NCI-H460 (cell line): ENCODE results near the gene GFOD2. TPM values are rescaled to one million over a fixed set of nuclear protein-coding genes. Genes with fewer than 3 reads are reported as not detected.

ENCODE experiments used
- DNase-seq: peaks from one replicate; pipeline ENCODE4 v3.0.0-alpha.2; 2016; ENCODE audit warnings: low read depth; ENCODE audit errors: extremely low read depth
- total RNA-seq: library from RNA; depleted of rRNA; stranded (reverse); fragments of >200 nt; shearing (Covaris generic); gene quantifications from 2 replicates; pipeline ENCODE4 v1.2.3, GENCODE V29; 2014

Gene GFOD2
- total RNA-seq, 1 experiment from 2014 or later: 17.4 TPM

DNA sequence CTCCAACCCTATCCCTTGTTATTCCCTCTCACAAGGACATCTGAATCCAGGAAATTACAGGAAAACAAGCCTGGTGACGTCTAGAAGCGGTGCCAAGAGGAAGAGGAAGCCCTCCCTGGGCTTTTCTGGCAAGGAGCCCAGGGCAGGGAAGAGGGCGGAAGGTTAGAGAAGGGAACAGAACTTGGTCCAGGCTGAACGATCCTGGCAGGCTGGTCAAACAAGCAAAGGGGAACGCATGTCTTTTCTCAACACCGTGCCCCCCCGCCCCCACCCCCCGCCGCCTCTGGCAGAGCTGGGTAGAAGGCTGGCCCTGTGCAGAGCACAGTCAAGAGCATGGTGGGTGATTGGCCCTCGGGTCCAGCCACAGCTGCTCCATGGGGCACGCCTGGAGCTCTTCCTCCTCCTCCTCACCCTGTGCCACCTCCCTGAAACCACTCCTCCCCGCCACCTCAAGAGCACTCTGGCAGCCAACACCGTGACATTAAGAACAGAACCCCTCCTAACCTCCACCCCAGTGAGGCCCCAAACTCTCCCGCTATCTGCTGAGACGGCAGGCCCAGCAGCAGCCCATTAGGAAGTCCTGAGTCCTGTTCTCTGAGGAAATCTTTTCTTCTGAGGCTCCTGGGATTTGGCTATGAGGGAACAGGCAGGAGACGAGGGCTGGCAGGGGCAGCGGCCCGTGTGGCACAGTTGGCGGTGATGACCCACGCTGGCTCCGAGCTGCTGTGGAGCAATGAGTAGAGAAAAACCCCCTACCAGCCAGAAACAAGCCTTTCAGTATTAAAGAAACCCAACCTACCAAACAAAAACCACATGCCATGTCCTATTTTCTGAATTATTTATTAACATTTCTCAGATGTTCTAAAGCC, 45.2 kb downstream of the GFOD2 start:
- no peak for DNase-seq

DNA sequence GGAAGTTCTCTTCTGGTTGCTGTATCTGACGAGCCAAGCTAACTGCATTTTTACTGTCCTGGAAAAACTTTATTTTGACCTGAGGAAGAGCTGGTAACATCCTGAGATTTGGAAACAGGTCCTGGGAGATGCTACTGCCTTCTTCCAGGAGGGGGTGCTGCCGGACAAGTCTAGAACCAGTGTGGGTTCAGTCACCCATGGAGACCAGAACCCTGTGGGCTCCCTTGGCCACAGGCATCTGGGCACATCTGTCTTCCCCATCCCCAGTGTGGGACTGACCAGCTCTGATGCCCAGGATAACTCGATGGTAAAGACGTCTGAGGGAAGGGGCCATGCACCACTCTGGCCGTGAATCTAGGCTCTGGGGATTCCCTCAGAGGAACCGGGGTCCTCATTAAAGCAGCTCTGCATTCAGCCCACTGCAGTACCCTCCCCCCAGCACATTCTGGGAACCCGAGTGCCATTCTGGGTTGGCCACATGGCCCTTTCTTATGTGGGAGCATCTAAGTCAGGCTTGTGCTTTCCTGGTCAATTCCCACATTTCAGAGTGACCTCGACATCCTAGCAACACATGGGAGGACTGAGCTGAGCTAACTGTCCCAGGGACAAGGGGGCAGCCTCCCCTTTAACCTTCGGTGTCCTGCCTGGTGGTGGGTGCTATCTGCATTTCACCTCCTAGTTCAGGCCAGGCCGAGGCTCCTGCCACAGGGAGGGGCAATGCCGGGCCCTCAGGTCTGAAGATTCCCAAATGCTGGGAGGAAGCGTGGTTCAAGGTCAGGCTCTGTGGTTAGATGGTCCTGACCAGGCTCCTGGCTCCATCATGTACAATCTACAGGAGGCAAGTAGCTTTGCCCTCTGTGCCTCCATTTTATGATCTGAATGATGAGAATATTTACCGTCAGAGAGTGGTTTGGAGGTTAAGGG, 46.1 kb downstream of the GFOD2 start:
- peak; percentile 79 for DNase-seq

DNA sequence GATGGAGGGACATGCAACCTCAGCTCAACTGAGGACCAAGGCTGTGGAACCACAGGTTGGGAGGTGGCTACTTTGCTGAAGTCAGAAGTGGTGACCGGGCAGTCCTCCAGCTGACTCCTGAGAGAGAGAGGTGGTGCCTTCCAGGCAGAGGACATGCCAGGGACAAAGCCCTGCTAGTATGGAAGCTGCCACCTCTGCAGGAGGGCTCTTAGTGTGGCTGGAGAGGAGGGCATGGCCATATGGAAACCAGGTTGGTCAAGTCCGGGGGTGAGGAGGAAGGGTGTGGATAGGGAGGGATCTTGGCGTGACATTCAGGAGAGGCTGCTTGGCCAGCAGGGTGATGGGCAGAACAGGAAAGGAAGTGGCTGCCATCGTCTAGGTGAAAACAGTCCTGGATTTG, 46.8 kb downstream of the GFOD2 start:
- no peak for DNase-seq

DNA sequence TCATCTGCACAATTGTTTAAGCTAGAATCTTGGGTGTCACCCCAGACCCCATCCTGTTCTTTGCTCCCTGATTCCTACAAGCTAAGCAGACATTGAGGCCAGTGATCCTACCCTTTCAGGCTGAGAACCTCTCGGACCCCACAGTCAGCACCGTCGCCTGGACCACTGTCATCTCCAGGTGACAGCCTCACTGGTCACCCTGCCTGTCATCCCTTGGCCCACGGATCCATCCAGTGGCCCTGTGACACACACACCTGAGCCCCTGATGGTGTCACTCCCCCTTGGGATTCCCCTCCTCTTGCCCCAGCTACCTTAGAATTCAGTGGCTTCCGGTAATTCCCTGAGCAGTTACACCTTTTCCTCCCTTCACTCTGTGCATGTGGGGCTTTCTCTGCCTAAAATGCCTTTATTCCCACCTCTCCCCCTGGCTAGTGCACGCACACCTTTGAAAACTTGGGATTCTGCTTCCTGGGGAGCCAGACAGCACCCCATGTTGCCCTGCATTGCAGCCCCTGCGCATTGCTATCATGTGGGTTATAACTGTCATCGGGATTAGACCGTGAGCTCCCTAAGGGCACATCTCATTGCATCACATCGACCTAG, 49.5 kb downstream of the GFOD2 start:
- DNase-seq: no peak

DNA sequence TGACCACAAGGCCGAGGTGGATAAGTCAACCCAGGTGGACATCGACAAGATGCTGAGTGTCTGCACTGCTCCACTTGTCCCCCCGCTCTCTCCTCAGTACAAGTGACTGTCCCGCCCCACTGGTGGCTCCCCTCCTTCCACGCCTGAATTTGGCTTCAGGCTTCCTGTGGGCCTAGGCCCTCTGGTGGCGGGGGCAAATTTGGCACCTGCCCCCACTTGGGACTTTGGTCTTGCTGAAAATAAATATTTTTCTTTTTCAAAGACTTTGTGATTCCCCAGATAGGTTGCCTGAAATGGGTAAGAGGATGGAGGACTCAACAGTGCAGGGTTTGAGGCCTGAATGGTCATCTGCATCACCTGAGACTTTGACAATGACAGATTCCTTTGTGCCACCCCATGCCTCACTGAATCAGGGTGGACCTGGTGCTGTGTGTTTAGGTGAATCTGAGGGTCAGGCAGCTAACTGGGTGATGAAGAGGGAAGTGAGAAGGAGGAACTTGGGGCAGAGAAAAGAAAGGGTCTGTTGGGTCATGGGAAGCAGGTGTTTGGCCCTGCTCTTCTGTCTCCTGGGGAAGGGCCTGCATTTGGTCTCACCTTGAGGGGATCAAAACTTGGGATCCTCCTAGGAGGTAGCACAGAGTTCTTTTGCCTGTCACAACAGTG, 50.5 kb downstream of the GFOD2 start:
- DNase-seq: no peak

DNA sequence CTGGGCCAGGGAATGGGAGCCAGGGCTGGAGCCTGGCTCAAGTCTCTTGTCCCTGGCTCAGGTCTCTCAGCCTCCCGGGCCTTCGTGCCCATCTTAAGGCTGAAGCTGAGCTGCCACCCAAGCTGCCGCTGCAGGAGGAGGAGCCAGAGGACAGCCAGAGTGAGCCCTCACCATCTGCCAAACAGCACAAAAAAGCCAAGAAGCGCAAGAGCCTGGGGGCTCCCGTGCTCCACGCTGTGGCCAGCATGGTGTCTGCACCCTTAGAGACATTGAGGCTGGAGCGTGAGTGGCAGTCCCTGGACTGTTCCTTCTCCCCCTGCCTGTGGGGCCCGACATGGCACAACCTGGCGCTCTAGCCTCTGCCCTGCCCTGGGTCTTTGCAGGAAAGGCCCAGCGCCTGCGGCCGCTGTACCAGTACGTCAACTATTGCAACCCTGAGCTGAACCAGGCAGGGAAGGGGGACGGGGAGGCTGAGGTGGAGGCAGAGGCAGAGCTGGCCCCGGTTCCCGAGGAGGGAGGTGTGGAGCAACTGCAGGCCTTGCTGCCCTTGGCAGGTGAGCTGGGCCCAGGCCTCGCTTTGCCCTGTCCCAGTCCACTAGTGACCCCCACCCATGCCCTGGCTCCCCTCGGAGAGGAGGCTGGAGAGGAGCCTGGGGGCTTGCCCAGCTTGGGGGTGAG, 51.2 kb downstream of the GFOD2 start:
- peak; percentile 94 for DNase-seq

DNA sequence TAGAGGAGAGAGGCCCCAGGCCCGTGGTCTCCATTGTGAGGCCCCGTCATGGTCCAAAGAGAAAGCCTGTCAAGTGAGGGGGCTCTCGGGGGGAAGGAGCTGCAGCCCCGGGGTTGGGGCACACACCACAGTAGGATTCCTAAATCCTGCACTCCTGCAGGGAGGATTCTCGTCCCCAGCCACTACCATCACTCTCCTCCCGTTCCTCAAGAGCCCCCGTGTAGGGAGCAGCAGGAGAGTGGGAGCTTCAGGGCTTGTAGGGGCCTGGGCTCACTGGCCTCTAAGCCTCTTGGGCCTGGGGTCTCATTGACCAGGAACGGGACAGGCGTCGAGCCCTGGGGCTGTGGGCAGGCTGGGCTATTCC, 51.7 kb downstream of the GFOD2 start:
- DNase-seq: no peak

DNA sequence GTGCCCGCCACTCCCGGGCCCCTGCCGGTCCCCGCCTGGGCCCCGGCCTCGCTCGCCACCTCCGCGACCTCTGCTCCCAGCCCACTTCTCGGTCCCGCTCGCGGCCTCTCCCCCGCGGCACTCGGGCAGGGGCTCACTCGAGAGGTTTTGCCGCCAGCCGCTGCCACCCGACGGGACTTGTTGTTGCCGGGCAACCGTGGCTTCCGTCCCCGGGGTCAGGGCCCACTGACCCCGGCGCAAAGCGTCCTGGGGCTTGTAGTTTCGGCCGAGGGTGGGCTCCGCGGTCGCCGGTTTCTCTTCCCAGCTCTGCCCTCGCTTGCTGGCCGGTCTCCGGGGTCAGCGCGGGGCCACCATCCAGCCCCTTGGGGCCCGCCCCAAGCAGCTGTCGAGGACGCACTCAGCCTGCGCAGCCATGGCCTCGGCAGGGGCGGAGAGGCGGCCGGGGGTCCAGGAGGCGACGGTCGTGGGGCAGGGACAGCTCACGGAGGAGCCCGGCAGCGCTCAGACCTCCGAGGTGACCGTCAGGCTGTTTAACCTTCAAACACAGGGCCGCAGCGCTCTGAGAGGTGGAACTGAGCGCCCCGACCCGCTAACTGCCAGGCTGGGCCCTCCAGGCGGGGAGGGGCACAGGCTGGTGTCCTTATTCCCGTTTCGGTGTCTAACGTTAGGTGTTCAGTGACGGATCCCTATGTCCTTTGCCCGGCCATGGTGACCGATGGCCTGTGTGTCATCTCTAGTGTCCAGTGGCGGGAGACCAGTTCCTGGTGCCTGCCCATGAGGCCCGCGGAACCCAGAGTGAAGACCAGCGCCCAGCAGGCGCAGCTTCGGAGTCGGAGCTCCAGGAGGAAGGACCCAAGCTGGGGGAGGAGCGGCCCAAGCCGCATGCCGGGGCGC, 52.3 kb downstream of the GFOD2 start, which contains the start of the genes C16orf86 and ENKD1:
Gene C16orf86 (plus strand): TSS at position 256 of the 894 bp plus-strand sequence. CDS start 157 bp downstream, at position 413.
Gene ENKD1 (minus strand): TSS at position 192 of the 894 bp plus-strand sequence. CDS start 308 bp downstream, outside the sequence.
- peak; percentile 58 for DNase-seq

DNA sequence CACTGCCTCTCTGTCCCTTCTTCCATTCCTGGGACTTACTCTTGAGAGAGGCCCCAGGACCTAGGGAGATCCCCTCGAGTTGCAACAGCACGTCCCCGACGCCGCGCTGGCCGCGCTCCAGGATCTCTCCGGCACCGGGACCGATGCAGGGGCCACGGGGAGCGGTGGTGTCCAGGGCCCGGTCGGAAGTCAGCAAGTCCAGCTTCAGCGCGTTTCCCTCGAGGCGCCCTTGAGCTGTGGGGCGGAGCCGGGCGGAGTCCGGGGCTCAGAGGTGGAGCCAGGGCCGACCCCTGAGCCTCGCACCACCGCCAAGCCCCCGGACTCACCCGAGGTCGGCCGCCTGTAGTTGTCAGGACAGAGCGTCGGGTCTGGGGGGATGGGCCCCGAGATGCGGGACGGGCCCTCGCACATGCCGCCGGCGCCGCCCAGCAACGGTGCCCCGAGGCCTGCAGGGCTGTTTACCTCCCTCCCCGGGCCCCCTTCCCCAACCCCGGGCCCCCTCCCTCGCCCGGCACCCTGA, 53.0 kb downstream of the GFOD2 start:
- DNase-seq: no peak

DNA sequence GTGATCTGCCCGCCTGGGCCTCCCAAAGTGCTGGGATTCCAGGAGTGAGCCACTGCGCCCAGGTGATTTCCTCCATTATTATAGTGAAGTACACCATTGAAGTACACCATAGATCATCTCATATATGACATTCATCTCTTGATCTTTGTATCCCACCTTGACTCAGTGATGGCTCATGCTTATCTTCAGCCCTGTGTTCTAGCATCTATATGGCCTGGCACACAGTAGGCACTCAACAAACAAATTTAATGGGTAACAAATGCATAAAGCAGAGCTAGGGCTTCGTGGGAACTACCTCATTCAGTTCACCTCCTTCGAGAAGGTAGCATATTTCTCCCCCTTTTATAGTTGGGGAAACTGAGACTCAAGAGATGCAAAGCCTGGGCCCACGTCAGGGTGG, 53.5 kb downstream of the GFOD2 start:
- DNase-seq: no peak

DNA sequence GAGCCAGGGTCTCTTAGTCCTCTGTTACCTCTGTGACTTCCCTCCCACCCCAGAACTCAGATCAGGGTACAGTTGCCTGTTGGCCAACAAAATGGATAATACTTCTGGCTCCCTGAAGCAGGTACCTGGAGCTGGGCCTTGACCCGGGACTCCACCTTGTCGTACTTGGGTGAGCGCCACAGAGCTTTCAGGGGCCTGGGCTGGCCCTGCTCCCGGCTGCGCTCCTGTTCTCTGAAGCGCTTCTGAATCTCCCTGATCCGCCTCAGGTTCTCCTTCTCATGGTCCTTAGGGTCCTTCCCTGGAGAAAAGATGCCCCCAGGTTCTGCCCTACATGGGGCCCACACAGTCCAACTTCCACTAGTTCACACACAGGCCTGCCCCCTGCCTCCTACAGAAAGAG, 54.2 kb downstream of the GFOD2 start:
- DNase-seq: no peak

DNA sequence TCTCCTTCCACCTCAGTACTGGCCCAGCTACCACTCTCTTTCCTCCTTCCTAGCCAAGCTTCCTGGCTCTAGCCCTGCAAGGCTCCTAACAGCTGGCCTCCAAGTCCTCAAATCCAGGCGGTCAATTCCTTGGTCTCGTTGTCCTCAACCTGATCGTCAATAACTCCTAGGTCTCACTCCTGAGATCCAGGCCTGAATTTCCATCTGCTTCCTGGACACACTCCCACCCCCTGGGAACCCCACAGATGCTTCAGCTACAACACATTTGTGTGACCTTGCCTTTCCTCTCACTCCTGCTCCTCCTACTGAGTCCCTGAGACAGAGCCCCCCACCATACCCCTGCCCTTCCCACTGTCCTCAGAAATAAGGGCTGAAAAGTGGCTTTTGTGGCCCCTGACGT, 54.9 kb downstream of the GFOD2 start:
- no peak for DNase-seq

DNA sequence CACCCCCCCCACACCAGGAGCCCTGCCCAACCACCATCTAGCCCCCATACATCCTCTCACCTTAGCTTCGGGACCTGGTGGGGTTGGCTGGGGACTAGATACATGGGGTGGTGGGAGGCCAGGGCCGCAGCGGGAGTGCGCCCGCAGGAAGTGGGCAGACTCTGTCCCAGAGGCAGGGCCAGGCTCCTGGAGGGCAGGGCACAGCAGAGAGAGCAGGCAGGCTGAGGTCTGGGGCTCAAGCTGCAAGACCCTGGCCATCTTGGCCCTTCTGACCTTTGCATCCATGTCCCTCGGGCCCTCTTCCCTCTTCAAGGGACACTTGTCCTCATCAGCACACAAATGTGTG, 55.3 kb downstream of the GFOD2 start:
- DNase-seq: no peak

DNA sequence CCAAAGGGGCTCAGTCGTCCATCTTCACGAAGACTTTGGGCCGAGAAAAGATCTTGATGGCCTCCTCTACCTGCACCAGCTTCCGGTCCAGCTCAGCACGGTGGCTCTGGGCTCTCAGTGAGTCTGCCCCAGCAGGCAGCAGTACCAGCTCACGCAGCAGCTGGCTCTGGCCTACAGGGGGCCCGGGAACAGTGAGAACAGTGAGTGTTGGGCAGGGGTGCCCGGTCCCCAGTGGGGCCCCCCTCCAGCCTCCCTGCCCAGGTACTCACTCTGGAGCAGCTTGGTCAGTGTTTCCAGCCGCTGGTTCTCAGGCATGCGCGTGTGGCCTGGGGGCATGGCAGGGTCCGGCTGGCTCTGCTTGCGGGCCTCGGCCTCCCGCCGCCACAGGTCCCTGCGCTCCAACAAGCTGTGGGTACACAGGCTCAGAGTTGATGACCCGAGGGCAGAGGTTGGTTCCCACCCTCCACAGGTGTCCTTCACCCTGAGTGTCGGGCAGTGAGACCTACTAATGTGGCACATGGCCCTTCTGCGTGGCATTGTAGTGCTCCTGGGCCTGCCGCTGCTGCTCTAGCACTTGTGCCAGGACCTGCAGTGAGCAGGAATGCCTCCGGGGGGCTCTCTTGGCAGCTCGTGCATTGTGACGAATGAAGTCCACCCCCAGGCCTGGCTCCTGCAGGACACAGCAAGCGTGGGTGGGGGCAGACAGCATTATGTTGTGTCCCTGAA, 55.8 kb downstream of the GFOD2 start:
- DNase-seq: no peak

DNA sequence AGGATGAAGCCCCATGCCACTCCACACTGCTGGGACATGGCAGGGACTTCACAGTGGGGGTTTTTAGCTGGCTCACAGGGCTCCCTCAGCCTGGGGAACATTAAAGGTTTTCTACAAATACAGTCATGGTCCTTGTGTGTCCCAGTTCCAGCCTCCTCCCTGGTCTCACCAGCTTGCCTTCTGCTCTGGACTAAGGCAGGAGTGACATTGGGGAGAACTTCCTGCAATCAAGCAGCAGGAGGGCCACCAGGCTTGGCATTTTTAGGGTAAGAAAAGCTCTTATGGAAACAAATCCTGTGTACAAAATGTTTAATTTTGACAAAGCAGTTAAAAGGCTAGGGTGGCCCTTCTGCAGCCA, 56.5 kb downstream of the GFOD2 start:
- no peak for DNase-seq

DNA sequence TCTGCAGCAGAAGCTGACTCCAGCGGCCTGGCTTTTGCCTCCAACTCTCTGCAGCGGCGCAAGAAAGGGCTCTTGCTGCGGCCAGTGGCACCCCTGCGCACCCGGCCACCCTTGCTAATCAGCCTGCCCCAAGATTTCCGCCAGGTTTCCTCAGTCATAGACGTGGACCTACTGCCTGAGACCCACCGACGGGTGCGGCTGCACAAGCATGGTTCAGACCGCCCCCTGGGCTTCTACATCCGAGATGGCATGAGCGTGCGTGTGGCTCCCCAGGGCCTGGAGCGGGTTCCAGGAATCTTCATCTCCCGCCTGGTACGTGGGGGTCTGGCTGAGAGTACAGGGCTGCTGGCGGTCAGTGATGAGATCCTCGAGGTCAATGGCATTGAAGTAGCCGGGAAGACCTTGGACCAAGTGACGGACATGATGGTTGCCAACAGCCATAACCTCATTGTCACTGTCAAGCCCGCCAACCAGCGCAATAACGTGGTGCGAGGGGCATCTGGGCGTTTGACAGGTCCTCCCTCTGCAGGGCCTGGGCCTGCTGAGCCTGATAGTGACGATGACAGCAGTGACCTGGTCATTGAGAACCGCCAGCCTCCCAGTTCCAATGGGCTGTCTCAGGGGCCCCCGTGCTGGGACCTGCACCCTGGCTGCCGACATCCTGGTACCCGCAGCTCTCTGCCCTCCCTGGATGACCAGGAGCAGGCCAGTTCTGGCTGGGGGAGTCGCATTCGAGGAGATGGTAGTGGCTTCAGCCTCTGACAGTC, 57.0 kb downstream of the GFOD2 start:
- no peak for DNase-seq

DNA sequence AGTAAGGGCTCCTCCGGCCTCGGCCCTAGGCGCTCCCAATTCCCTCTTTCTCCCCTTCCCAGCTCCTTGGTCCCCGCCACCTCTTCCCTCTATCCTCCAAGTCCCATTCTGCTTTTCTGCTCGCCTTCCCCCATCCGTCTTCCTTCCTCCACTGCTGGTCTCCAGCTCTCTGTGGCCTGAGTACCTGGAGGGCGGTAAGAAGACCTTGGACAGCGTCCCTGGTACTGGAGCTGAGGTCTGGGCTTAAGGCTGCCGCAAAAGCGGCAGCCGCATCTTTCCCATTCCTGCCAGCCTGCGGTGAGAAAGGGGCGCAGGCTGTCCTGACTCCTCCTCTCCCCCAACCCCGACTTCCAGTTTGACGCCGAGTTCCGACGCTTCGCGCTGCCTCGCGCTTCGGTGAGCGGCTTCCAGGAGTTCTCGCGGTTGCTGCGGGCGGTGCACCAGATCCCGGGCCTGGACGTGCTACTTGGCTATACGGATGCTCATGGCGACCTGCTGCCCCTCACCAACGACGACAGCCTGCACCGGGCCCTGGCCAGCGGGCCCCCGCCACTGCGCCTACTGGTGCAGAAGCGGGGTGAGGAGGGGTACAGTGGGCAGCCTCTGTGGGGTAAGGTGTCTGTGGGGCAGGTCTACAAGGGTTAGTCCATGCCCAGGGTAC, 57.9 kb downstream of the GFOD2 start:
- DNase-seq: no peak
